Measurements from ENCODE around the gene SLPI. TPM values are rescaled to one million over a fixed set of nuclear protein-coding genes. Genes with fewer than 3 reads are reported as not detected.
A peak's percentile ranks its signal among the peaks of the same experiment; 100 is the strongest.

Gene SLPI
- not detected in 2 replicates for total RNA-seq
- not detected in 2 replicates for polyA plus RNA-seq
- polyA plus RNA-seq (2011; cell fraction: cytosol; rRNA removed): not detected in 2 replicates
- polyA plus RNA-seq (2011; cell fraction: nucleus; rRNA removed): not detected in 2 replicates
- not detected in 2 replicates for polyA plus RNA-seq (2012)
- not detected in 2 replicates for polyA minus RNA-seq
- 50.4 TPM for polyA minus RNA-seq (2011; cell fraction: cytosol; rRNA and poly(A)+ RNA removed)
- 5.4 and 9.8 TPM in 2 replicates for polyA minus RNA-seq (2011; cell fraction: nucleus; rRNA and poly(A)+ RNA removed)
- percentile 22 among the genes with signal in this experiment for Bru-seq, nascent RNA
- BruChase-seq, experiment 1, labeled RNA remaining after a 6-hour chase: not detected
- percentile 17 among the genes with signal in this experiment for BruChase-seq, experiment 2, labeled RNA remaining after a 2-hour chase
- long read RNA-seq: 0 reads

DNA sequence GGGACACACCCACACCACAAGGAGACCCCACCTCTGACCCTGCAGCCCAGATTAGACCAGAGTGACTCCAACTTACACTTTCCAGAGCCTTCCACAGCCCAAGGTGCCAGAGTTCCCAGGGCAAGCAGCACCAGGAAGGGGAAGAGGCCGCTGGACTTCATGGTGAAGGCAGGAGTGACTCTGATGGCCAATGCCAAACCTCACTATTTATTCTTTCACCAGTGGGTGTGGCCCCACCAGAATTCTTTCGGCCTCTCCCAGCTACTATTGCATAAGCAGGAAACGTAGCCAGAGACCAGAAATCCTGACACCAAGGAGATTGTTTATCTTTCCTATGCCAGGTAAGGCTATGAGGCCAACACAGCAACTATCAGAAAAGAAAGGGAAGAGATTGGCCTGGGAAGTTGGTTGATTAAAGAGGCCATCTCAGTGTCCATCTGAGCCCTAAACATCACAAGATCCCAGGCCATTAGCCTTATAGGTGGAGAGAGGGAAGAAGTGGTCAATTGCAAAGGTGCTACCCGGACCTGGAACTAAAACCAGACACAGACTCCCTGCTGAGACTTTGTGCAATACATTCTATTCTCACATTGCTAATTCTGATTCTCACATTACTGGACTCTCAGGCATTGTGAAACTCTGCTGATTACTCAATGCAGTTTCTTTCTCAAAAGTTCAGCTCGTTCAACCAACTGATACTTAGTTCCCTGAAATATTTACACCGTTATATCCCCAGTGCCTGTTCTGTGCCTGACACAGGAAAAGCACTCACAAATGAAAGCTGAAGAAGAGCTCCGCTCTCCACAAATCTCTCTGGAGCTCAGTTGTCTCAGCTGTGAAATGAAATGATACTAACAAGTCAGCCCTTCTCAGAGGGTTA is at the start of gene SLPI:
SLPI (minus strand) TSS at position 182 of the 880 bp plus-strand sequence; CDS start at position 161, 21 bp downstream.
- intact Hi-C loops (cut with micrococcal nuclease): no loop called here
- Histone ChIP-seq H3K27me3 (ENCODE audit: control insufficient read depth in 2 of 2, insufficient read depth in 2 of 2, low read length in 2 of 2) (peaks cover 1 to 3% of the 10 kb centered on the region in 2 experiments), H3K9me3 (replicated peaks; ENCODE audit: control insufficient read depth, insufficient read depth, low read length) (no peaks in the 10 kb centered on the region), H3K79me2 (ENCODE audit: control insufficient read depth, insufficient read depth, low read length) (no peaks in the 10 kb centered on the region), H3K9ac (replicated peaks; ENCODE audit: extremely low read depth, insufficient read depth, low read length) (no peak within 1 kb of the TSS), H4K20me1 (replicated peaks; ENCODE audit: control insufficient read depth, extremely low read depth, insufficient read depth, low read length) (no peaks in the 10 kb centered on the region), H3K27ac (ENCODE audit: insufficient read depth, low read depth, low read length) (no peak within 1 kb of the TSS), H3K9me1 (replicated peaks; ENCODE audit: control insufficient read depth, extremely low read depth, insufficient read depth, low read length) (no peaks in the 10 kb centered on the region), H3K36me3 (ENCODE audit: control insufficient read depth in 2 of 2, extremely low read depth in 1 of 2, insufficient read depth in 2 of 2, low read length in 2 of 2) (no peaks in the 10 kb centered on the region), H2AFZ (ENCODE audit: low read depth, low read length) (no peak within 1 kb of the TSS), H3K4me2 (ENCODE audit: insufficient read depth, low read length) (no peak within 1 kb of the TSS), H3K4me3 (replicated peaks in 1 of 3; ENCODE audit: insufficient read depth in 1 of 3, low read depth in 1 of 3, low read length in 3 of 3) (no peak within 1 kb of the TSS), H3K4me1 (ENCODE audit: control insufficient read depth, extremely low read depth, insufficient read depth, low read length) (no peaks in the 10 kb centered on the region)
- FAIRE-seq (no peak), DNase-seq (ENCODE audit: low read depth, low spot score) (no peak)
- dilution Hi-C loops (cut with MboI; ENCODE audit: extremely low pct_ligation_motif_present, low sequenced_read_pairs): no loop called here
- BruUV-seq (replicated peaks): no TSS peak
- TF ChIP-seq POLR2AphosphoS5 (IDR thresholded peaks at IDR 0.05; ENCODE audit: insufficient read depth, low read depth, low read length) (no peak), JUN (IDR thresholded peaks at IDR 0.05; ENCODE audit: borderline replicate concordance, insufficient read depth, insufficient read length, low read depth) (no peak), FOS (IDR thresholded peaks at IDR 0.05; ENCODE audit: borderline replicate concordance, insufficient read depth, low read length) (no peak), POLR2A (IDR thresholded peaks at IDR 0.05; ENCODE audit: low read depth, low read length) (no peak), EZH2 (IDR thresholded peaks at IDR 0.05; ENCODE audit: borderline replicate concordance, low read depth, low read length, severe bottlenecking) (no peak), CTCF (IDR thresholded peaks at IDR 0.05; ENCODE audit: extremely low read depth in 1 of 2, insufficient read depth in 1 of 2, low read depth in 1 of 2, low read length in 2 of 2) (no peak), GATA2 (IDR thresholded peaks at IDR 0.05; ENCODE audit: insufficient read depth, insufficient read length, low read depth, low read length) (no peak), MYC (IDR thresholded peaks at IDR 0.05; ENCODE audit: low read depth, low read length) (no peak)
- TF ChIP-seq, protein P1, sequence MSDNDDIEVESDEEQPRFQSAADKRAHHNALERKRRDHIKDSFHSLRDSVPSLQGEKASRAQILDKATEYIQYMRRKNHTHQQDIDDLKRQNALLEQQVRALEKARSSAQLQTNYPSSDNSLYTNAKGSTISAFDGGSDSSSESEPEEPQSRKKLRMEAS (IDR thresholded peaks at IDR 0.05; ENCODE audit: insufficient read depth, insufficient read length): no peak
- ChIA-PET POLR2A (interaction anchor here (0.6 kb wide), 1 partner anchor 103 kb away, joined by 3 read pairs; no protein-coding TSS in a partner anchor), CTCF (interaction anchor here (1.2 to 1.6 kb wide), 4 partner anchors 9 to 39 kb away, joined by 3 to 5 read pairs (median 4); no protein-coding TSS in a partner anchor)

Measured in endothelial cell of umbilical vein (primary cell).